Measurements from ENCODE around the gene ASGR1.

DNA sequence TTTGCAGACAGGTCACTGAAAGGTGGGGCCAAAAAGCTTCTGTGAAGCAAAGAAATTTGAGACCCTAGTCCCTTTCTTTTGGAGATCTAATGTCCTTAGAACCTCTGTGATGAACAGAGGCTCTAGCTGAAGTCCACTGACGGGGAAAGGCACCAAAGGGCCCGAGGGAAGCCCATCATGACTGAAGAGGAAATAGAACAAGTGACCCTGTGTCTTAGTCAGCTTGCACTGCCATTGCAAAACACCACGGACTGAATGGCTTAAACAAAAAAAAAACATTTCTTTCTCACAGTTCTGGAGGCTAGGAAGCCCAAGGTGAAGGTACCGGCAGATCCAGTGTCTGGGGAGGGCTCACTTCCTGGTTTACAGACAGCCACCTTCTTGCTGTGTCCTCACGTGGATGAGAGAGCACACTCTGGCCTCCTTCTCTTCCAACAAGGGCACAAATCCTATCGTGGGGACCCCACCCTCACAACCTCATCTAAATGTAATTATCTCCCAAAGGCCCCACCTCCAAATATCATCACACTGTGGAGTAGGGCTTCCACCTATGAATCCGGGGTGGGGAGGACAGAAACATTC, 40.3 kb downstream of the ASGR1 start:
- no peak for TF ChIP-seq POLR2A (IDR thresholded peaks at IDR 0.05)
- TF ChIP-seq, protein P1, sequence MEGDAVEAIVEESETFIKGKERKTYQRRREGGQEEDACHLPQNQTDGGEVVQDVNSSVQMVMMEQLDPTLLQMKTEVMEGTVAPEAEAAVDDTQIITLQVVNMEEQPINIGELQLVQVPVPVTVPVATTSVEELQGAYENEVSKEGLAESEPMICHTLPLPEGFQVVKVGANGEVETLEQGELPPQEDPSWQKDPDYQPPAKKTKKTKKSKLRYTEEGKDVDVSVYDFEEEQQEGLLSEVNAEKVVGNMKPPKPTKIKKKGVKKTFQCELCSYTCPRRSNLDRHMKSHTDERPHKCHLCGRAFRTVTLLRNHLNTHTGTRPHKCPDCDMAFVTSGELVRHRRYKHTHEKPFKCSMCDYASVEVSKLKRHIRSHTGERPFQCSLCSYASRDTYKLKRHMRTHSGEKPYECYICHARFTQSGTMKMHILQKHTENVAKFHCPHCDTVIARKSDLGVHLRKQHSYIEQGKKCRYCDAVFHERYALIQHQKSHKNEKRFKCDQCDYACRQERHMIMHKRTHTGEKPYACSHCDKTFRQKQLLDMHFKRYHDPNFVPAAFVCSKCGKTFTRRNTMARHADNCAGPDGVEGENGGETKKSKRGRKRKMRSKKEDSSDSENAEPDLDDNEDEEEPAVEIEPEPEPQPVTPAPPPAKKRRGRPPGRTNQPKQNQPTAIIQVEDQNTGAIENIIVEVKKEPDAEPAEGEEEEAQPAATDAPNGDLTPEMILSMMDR (IDR thresholded peaks at IDR 0.05): no peak
